Skin epidermis (tissue), 12 donors: Measurements from ENCODE around the gene C17orf58.
"Not testable (repeated sequence)": the region's sequence is repeated elsewhere in the genome, so short reads cannot be mapped to it uniquely, and the experiment has no call there.

Source experiments
- H3K27ac ChIP-seq, 21 experiments: fragments of 200-600 bp; sonication (generic) in 11 of 21; one replicate each; pipeline ENCODE4 v1.5.0; 2020; ENCODE audit warnings: mild to moderate bottlenecking in 3 of 21, inconsistent platforms in 2 of 21, moderate library complexity in 2 of 21
- H3K4me3 ChIP-seq, 7 experiments: fragments of 200-600 bp; sonication (generic) in 2 of 7; one replicate each; pipeline ENCODE4 v1.5.0; 2020; ENCODE audit warnings: inconsistent platforms in 2 of 7, mild to moderate bottlenecking in 2 of 7, moderate library complexity in 1 of 7

C17orf58 gene

GRCh38 chr17:67996301-67997171 is at the start of gene C17orf58:
TSS of gene C17orf58 (minus strand) at chr17:67996469. CDS start at chr17:67996198, 271 bp downstream.
- peak within 1 kb of the TSS in 10 of 21 experiments; percentile 10 to 79 (median 60) for H3K27ac ChIP-seq
- H3K4me3 ChIP-seq, result peak within 1 kb of the TSS; percentile 21 to 75 (median 44)

GRCh38 chr17:68036304-68037147 is 40.3 kb upstream of the C17orf58 start:
- peak overlapping the region in 20 of 21 experiments; percentile 67 to 96 (median 81) for H3K27ac ChIP-seq

GRCh38 chr17:68035523-68036303 is 39.4 kb upstream of the C17orf58 start, which contains the start of gene KPNA2:
TSS of gene KPNA2 (plus strand) at chr17:68035735. CDS start at chr17:68037133, 1,398 bp downstream.
- H3K27ac ChIP-seq, result peak within 1 kb of the TSS in 20 of 21 experiments; percentile 67 to 96 (median 81)
- H3K4me3 ChIP-seq, result peak within 1 kb of the TSS; percentile 66 to 98 (median 82)

More at GRCh38 chr17:68036304-68037147, 40.3 kb upstream of the C17orf58 start:
- H3K4me3 ChIP-seq, result peak overlapping the region; percentile 66 to 98 (median 82)

- H3K27ac ChIP-seq, result peak overlapping the region in 2 of 21 experiments; percentile 0
- peak overlapping the region in 6 of 7 experiments; percentile 3 to 98 (median 18) for H3K4me3 ChIP-seq
These were observed 38.9 kb upstream of the C17orf58 start for GRCh38 chr17:68035131-68035522.

GRCh38 chr17:68034452-68034776 is 38.1 kb upstream of the C17orf58 start:
- Histone ChIP-seq H3K4me3 (no peak overlapping the region), H3K27ac (no peak overlapping the region)

- Histone ChIP-seq H3K4me3 (no peak overlapping the region), H3K27ac (no peak overlapping the region)
These were observed 37.6 kb upstream of the C17orf58 start for GRCh38 chr17:68033636-68034451.

GRCh38 chr17:68029512-68030215 is 33.4 kb upstream of the C17orf58 start:
- H3K27ac ChIP-seq, result no peak overlapping the region
- no peak overlapping the region for H3K4me3 ChIP-seq

- H3K4me3 ChIP-seq, H3K27ac ChIP-seq: not testable (repeated sequence)
These were observed 26.3 kb upstream of the C17orf58 start for GRCh38 chr17:68022547-68022946.

- H3K27ac ChIP-seq, result no peak overlapping the region
- no peak overlapping the region for H3K4me3 ChIP-seq
These were observed 25.7 kb upstream of the C17orf58 start for GRCh38 chr17:68021963-68022362.

GRCh38 chr17:68020791-68021190 is 24.5 kb upstream of the C17orf58 start:
- H3K4me3 ChIP-seq, result peak overlapping the region in 6 of 7 experiments; percentile 45 to 70 (median 62)

GRCh38 chr17:68020409-68020756 is 24.1 kb upstream of the C17orf58 start:
- peak overlapping the region; percentile 19 to 91 (median 83) for H3K27ac ChIP-seq
- peak overlapping the region; percentile 45 to 70 (median 62) for H3K4me3 ChIP-seq

More at GRCh38 chr17:68020791-68021190, 24.5 kb upstream of the C17orf58 start:
- H3K27ac ChIP-seq, result peak overlapping the region in 8 of 21 experiments; percentile 76 to 91 (median 83)

- peak overlapping the region; percentile 19 to 91 (median 83) for H3K27ac ChIP-seq
- H3K4me3 ChIP-seq, result peak overlapping the region; percentile 45 to 70 (median 62)
These were observed 23.6 kb upstream of the C17orf58 start for GRCh38 chr17:68019675-68020408.

- H3K27ac ChIP-seq, result peak overlapping the region in 2 of 21 experiments; percentile 83 to 90
- peak overlapping the region in 1 of 7 experiments; percentile 65 for H3K4me3 ChIP-seq
These were observed 23.0 kb upstream of the C17orf58 start for GRCh38 chr17:68019336-68019674.

GRCh38 chr17:68018493-68018892 is 22.2 kb upstream of the C17orf58 start:
- not testable (repeated sequence) for H3K4me3 ChIP-seq, H3K27ac ChIP-seq

- no peak overlapping the region for H3K4me3 ChIP-seq
- H3K27ac ChIP-seq, result no peak overlapping the region
These were observed 20.6 kb upstream of the C17orf58 start for GRCh38 chr17:68016838-68017237.

- H3K4me3 ChIP-seq, result no peak overlapping the region
- H3K27ac ChIP-seq, result no peak overlapping the region
These were observed 18.9 kb upstream of the C17orf58 start for GRCh38 chr17:68015081-68015723.

- Histone ChIP-seq H3K27ac (no peak overlapping the region), H3K4me3 (no peak overlapping the region)
These were observed 17.1 kb upstream of the C17orf58 start for GRCh38 chr17:68013385-68013784.
